SK-N-SH (cell line): Measurements from ENCODE around the gene CPVL. TPM values are rescaled to one million over a fixed set of nuclear protein-coding genes. Genes with fewer than 3 reads are reported as not detected.
A peak's percentile ranks its signal among the peaks of the same experiment; 100 is the strongest.

Experiments used
- CTCF ChIA-PET: fragments of 300-600, 350-600 bp; formaldehyde crosslinking; extraction: SDS; loops from one replicate; lab custom pipeline; 2021; lab: Yijun Ruan, JAX
- POLR2A ChIA-PET: fragments of 350-600 bp; sonication (Branson Sonifier 250); formaldehyde crosslinking; extraction: SDS; loops from one replicate; lab custom pipeline; 2020; ENCODE audit warnings: antibody characterized with exemption, inconsistent platforms; lab: Yijun Ruan, JAX
- DNase-seq: peaks from one replicate; pipeline ENCODE4 v3.0.0; 2012
- H2AFZ ChIP-seq: fragments of 200-600 bp; sonication (generic); 2 replicates; pipeline ENCODE4 v1.8.1; 2016; ENCODE audit warnings: antibody characterized with exemption, mild to moderate bottlenecking, low read depth
- H3F3A ChIP-seq: fragments of 200-600 bp; sonication (generic); replicated peaks from 2 replicates; pipeline ENCODE3; 2016; ENCODE audit warnings: antibody characterized with exemption, mild to moderate bottlenecking; ENCODE audit not compliant: insufficient read depth
- H3K27ac ChIP-seq, 2 experiments: fragments of 200-500 bp in 1 of 2; fragments of 200-600 bp in 1 of 2; sonication (Bioruptor generic) in 1 of 2; sonication (generic), shearing (Covaris generic) in 1 of 2; 2 replicates each; pipeline versions ENCODE4 v1.5.1 to v1.6.1; 2014 to 2016; ENCODE audit warnings: low read depth in 2 of 2, inconsistent platforms in 1 of 2, low read length in 1 of 2, mild to moderate bottlenecking in 1 of 2, mixed read lengths in 1 of 2
- H3K27me3 ChIP-seq: fragments of 200-600 bp; sonication (generic), shearing (Covaris generic); 2 replicates; pipeline ENCODE4 v1.6.1; 2016; ENCODE audit warnings: mixed run types; ENCODE audit not compliant: insufficient read depth
- H3K36me3 ChIP-seq, 2 experiments: fragments of 200-500 bp in 1 of 2; fragments of 200-600 bp in 1 of 2; sonication (Bioruptor generic) in 1 of 2; sonication (generic) in 1 of 2; replicated peaks in 1 of 2; 2 replicates each; pipeline versions ENCODE3 to v1.5.1; 2014 to 2016; ENCODE audit warnings: low read length in 1 of 2, mild to moderate bottlenecking in 1 of 2; ENCODE audit not compliant: insufficient read depth in 2 of 2, control insufficient read depth in 1 of 2
- H3K4me1 ChIP-seq, 2 experiments: fragments of 200-500 bp in 1 of 2; fragments of 200-600 bp in 1 of 2; sonication (Bioruptor generic) in 1 of 2; sonication (generic), shearing (Covaris generic) in 1 of 2; 2 replicates each; pipeline versions ENCODE4 v1.5.1 to v1.6.1; 2014 to 2016; ENCODE audit warnings: low read depth in 1 of 2, low read length in 1 of 2, mixed run types in 1 of 2; ENCODE audit not compliant: insufficient read depth in 2 of 2, control insufficient read depth in 1 of 2
- H3K4me2 ChIP-seq: fragments of 200-600 bp; sonication (generic), shearing (Covaris generic); 2 replicates; pipeline ENCODE4 v1.6.1; 2017; ENCODE audit warnings: mixed run types
- H3K4me3 ChIP-seq, 2 experiments: fragments of 200-500 bp in 1 of 2; fragments of 200-600 bp in 1 of 2; sonication (Bioruptor generic) in 1 of 2; sonication (generic), shearing (Covaris generic) in 1 of 2; 2 replicates each; pipeline versions ENCODE4 v1.5.1 to v1.8.1; 2014 to 2016; ENCODE audit warnings: low read depth in 2 of 2, inconsistent platforms in 1 of 2, low read length in 1 of 2, mild to moderate bottlenecking in 1 of 2, mixed read lengths in 1 of 2, moderate library complexity in 1 of 2
- H3K79me2 ChIP-seq: fragments of 200-600 bp; sonication (generic); 2 replicates; pipeline ENCODE4 v1.8.1; 2017; ENCODE audit warnings: mild to moderate bottlenecking; ENCODE audit not compliant: insufficient read depth
- H3K9ac ChIP-seq: fragments of 200-600 bp; sonication (generic); 2 replicates; pipeline ENCODE4 v1.6.1; 2017; ENCODE audit warnings: mixed run types
- H3K9me2 ChIP-seq: fragments of 200-600 bp; sonication (generic); 2 replicates; pipeline ENCODE4 v1.6.1; 2017; ENCODE audit warnings: mixed run types
- H3K9me3 ChIP-seq: fragments of 200-600 bp; sonication (generic); 2 replicates; pipeline ENCODE4 v1.6.1; 2017; ENCODE audit warnings: mixed run types, mild to moderate bottlenecking, moderate library complexity
- H4K20me1 ChIP-seq: fragments of 200-600 bp; sonication (generic); 2 replicates; pipeline ENCODE4 v1.6.1; 2017; ENCODE audit warnings: mild to moderate bottlenecking, mixed run types; ENCODE audit not compliant: insufficient read depth
- EP300 ChIP-seq, 2 experiments: IDR thresholded peaks; 2 replicates each; pipeline versions ENCODE4 v1.4.0 to v1.6.1; 2012; ENCODE audit warnings: borderline replicate concordance in 1 of 2, low read depth in 1 of 2, low read length in 1 of 2
- EZH2phosphoT487 ChIP-seq: fragments of 200-600 bp; sonication (generic); IDR thresholded peaks from 2 replicates; pipeline ENCODE4 v1.6.1; 2017; ENCODE audit warnings: low read depth, mixed run types, mild to moderate bottlenecking, antibody characterized with exemption, moderate library complexity, borderline replicate concordance
- FOSL2 ChIP-seq: IDR thresholded peaks from 2 replicates; pipeline ENCODE4 v1.4.0; 2012; ENCODE audit warnings: low read depth, mild to moderate bottlenecking, moderate library complexity, borderline replicate concordance
- FOXJ3 ChIP-seq: sonication (generic); formaldehyde crosslinking; IDR thresholded peaks from 2 replicates; pipeline ENCODE4 v1.5.1; 2020; ENCODE audit warnings: mild to moderate bottlenecking, missing genetic modification reagents
- GATA2 ChIP-seq: sonication (generic); formaldehyde crosslinking; IDR thresholded peaks from 2 replicates; pipeline ENCODE4 v1.5.0; 2020; ENCODE audit warnings: mild to moderate bottlenecking, missing genetic modification reagents
- NFIC ChIP-seq: IDR thresholded peaks from 2 replicates; pipeline ENCODE4 v1.4.0; 2012; ENCODE audit warnings: borderline replicate concordance
- NRF1 ChIP-seq: IDR thresholded peaks from 2 replicates; pipeline ENCODE4 v1.6.1; 2012; ENCODE audit warnings: low read depth, mild to moderate bottlenecking, low read length
- POLR2AphosphoS5 ChIP-seq: IDR thresholded peaks from 2 replicates; pipeline ENCODE4 v1.6.1; 2012; ENCODE audit warnings: low read depth, low read length
- RAD21 ChIP-seq: IDR thresholded peaks from 2 replicates; pipeline ENCODE4 v1.6.1; 2012; ENCODE audit warnings: mild to moderate bottlenecking, low read length
- RCOR1 ChIP-seq: fragments of 150-350 bp; IDR thresholded peaks from 2 replicates; pipeline ENCODE4 v1.6.1; 2017; ENCODE audit warnings: antibody characterized with exemption, low read length
- REST ChIP-seq: IDR thresholded peaks from 2 replicates; pipeline ENCODE4 v1.6.1; 2012; ENCODE audit warnings: mild to moderate bottlenecking, low read depth, low read length, moderate library complexity
- RFX5 ChIP-seq: IDR thresholded peaks from 2 replicates; pipeline ENCODE4 v1.6.1; 2012; ENCODE audit warnings: mild to moderate bottlenecking, improper control_type of control experiment, low read length
- RXRA ChIP-seq: IDR thresholded peaks from 2 replicates; pipeline ENCODE4 v1.4.0; 2012; ENCODE audit warnings: low read depth, mild to moderate bottlenecking, borderline replicate concordance
- YY1 ChIP-seq: IDR thresholded peaks from 2 replicates; pipeline ENCODE4 v1.4.0; 2012; ENCODE audit warnings: low read depth, mild to moderate bottlenecking
- ZBTB33 ChIP-seq: IDR thresholded peaks from 2 replicates; pipeline ENCODE4 v1.4.0; 2012; ENCODE audit warnings: low read depth, borderline replicate concordance
- WGBS: methylation state at CpG from one replicate; pipeline ENCODE4 v1.1.6; 2017; ENCODE audit warnings: low lambda C conversion rate; 5-methylcytosine and 5-hydroxymethylcytosine counted together
- polyA plus RNA-seq, 3 experiments: library from polyadenylated mRNA; depleted of rRNA; stranded (reverse); fragments of >200 nt; gene quantifications; 2 replicates each; pipeline ENCODE4 v1.2.3, GENCODE V29; 2012
- TF ChIP-seq, protein P1 (sequence below): IDR thresholded peaks from 2 replicates; pipeline ENCODE4 v1.4.0; 2012; ENCODE audit warnings: low read depth
- TF ChIP-seq, protein P2 (sequence below): IDR thresholded peaks from 2 replicates; pipeline ENCODE4; 2012
- TF ChIP-seq, protein P3 (sequence below): fragments of 200-600 bp; sonication (generic); IDR thresholded peaks from 2 replicates; pipeline ENCODE4 v1.6.1; 2017; ENCODE audit warnings: antibody characterized with exemption, mild to moderate bottlenecking, moderate library complexity

The CPVL gene
- polyA plus RNA-seq, 1 of the 3 experiments (the other 2 are of a cell fraction) = not detected

DNA sequence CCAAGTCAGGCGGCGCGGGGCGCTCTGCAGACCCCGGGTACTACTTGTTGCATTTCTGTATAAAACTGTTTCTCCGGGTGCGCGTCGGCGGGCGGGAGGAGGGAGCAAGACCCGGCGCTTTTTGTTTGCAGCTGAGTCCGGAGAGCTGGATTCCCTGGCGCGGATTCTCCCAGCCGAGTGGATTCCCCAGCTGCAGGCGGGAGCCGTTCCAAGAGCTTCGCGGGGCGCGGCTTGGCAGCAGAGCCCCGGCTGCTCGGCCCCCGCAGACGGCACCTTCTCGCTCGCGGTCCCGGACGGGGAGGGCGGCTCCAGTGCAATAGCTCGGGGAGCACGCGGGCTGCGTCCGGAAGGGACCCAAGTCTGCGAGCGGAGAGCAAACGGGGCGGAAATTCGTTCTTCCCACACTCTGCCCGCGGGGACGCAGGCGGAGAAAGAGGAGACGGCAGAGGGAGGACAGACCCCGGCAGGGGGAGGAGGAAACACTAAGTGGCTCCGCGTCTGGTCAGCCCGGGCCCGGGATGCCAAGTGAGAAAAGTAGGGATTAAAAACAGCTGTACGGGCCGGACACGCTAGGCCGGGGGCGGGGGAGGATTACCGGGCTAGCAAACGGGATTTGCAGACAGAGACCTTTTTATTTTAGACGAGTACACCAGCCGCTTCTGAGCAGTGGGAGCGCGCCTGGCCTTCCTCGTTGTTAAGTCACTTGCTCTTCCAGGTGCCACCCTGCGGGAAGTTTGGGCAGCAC, 187.9 kb downstream of the CPVL start, which contains the start of gene TRIL (continued):
- no peak for TF ChIP-seq ZBTB33
- TF ChIP-seq FOXJ3 (CRISPR knock-in tag) = peak; percentile 73; the same call in 1 of the 2 replicates
- peak; percentile 37 for TF ChIP-seq GATA2 (CRISPR knock-in tag)
- TF ChIP-seq, protein P1, sequence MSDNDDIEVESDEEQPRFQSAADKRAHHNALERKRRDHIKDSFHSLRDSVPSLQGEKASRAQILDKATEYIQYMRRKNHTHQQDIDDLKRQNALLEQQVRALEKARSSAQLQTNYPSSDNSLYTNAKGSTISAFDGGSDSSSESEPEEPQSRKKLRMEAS = peak; percentile 27; the same call in 1 of the 2 replicates
- no peak for TF ChIP-seq FOSL2
- TF ChIP-seq RAD21 = peak; percentile 20; the same call in 1 of the 2 replicates
- TF ChIP-seq, protein P2, sequence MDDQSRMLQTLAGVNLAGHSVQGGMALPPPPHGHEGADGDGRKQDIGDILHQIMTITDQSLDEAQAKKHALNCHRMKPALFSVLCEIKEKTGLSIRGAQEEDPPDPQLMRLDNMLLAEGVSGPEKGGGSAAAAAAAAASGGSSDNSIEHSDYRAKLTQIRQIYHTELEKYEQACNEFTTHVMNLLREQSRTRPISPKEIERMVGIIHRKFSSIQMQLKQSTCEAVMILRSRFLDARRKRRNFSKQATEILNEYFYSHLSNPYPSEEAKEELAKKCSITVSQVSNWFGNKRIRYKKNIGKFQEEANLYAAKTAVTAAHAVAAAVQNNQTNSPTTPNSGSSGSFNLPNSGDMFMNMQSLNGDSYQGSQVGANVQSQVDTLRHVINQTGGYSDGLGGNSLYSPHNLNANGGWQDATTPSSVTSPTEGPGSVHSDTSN = no peak
- TF ChIP-seq EZH2phosphoT487 = peak; percentile 84; the same call in 1 of the 2 replicates

GRCh38 chr7:28957751-28958234, 188.5 kb downstream of the CPVL start:
- Histone ChIP-seq H3K36me3 (no peaks in the 10 kb centered on the region), H2AFZ (peak overlapping the region; percentile 86), H3K9me3 (no peaks in the 10 kb centered on the region), H3K4me1 (peaks cover 11 to 64% of the 10 kb centered on the region in 2 experiments), H3K9ac (no peak overlapping the region), H3F3A (peaks cover 19% of the 10 kb centered on the region), H3K4me3 (peak overlapping the region; percentile 56 to 59; a peak in 3 of 4 replicates), H3K9me2 (no peaks in the 10 kb centered on the region), H3K4me2 (peak overlapping the region; percentile 75), H3K27me3 (peaks cover 48% of the 10 kb centered on the region), H4K20me1 (no peaks in the 10 kb centered on the region), H3K27ac (peak overlapping the region in 1 of 2 experiments; percentile 100; a peak in 2 of 4 replicates), H3K79me2 (no peaks in the 10 kb centered on the region)
- ChIA-PET CTCF (interaction anchor here (0.7 to 37.1 kb wide), 31 partner anchors 11 to 631 kb away, joined by 3 to 1040 read pairs (median 17); no protein-coding TSS in a partner anchor), POLR2A (interaction anchor here (0.5 to 3.7 kb wide), 9 partner anchors 10 to 631 kb away, joined by 3 to 62 read pairs (median 4); no protein-coding TSS in a partner anchor)
- DNase-seq = peak; percentile 80
- WGBS = 9% methylated on average over 24 of the region's 47 CpGs
- TF ChIP-seq RAD21 = no peak
- no peak for TF ChIP-seq POLR2AphosphoS5
- TF ChIP-seq FOSL2 = no peak
- TF ChIP-seq NRF1 = no peak
- TF ChIP-seq, protein P2 = no peak
- TF ChIP-seq REST = no peak
- TF ChIP-seq RCOR1 = no peak
- no peak for TF ChIP-seq FOXJ3 (CRISPR knock-in tag)
- TF ChIP-seq EZH2phosphoT487 = no peak
- TF ChIP-seq RXRA = no peak
- TF ChIP-seq, protein P3, sequence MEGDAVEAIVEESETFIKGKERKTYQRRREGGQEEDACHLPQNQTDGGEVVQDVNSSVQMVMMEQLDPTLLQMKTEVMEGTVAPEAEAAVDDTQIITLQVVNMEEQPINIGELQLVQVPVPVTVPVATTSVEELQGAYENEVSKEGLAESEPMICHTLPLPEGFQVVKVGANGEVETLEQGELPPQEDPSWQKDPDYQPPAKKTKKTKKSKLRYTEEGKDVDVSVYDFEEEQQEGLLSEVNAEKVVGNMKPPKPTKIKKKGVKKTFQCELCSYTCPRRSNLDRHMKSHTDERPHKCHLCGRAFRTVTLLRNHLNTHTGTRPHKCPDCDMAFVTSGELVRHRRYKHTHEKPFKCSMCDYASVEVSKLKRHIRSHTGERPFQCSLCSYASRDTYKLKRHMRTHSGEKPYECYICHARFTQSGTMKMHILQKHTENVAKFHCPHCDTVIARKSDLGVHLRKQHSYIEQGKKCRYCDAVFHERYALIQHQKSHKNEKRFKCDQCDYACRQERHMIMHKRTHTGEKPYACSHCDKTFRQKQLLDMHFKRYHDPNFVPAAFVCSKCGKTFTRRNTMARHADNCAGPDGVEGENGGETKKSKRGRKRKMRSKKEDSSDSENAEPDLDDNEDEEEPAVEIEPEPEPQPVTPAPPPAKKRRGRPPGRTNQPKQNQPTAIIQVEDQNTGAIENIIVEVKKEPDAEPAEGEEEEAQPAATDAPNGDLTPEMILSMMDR = no peak
- no peak for TF ChIP-seq EP300 (IDR thresholded peaks at IDR 0.05; ENCODE audit: borderline replicate concordance in 1 of 2, low read depth in 1 of 2, low read length in 1 of 2)
- no peak for TF ChIP-seq NFIC
- no peak for TF ChIP-seq RFX5
- no peak for TF ChIP-seq YY1
